Ascending aorta (tissue), 2 donors: ENCODE measurements around the gene CYB5D1. TPM values are rescaled to one million over a fixed set of nuclear protein-coding genes. Genes with fewer than 3 reads are reported as not detected.

Experiments used
- DNase-seq, 2 donors: peaks; one replicate each; pipeline ENCODE4 v3.0.0-alpha.2; 2019; ENCODE audit warnings: low spot score in 2 of 2
- H3K27ac ChIP-seq, 2 donors: fragments of 200-600 bp; sonication (generic); one replicate each; pipeline ENCODE4 v1.5.1; 2016 to 2017; ENCODE audit warnings: mild to moderate bottlenecking in 1 of 2
- H3K27me3 ChIP-seq: fragments of 200-600 bp; sonication (generic); one replicate; pipeline ENCODE4 v1.5.1; 2017
- H3K36me3 ChIP-seq, 2 donors: fragments of 200-600 bp; sonication (generic); one replicate each; pipeline ENCODE4 v1.5.1; 2016
- H3K4me1 ChIP-seq, 2 donors: fragments of 200-600 bp; sonication (generic); one replicate each; pipeline ENCODE4 v1.5.1; 2016 to 2017; ENCODE audit warnings: mild to moderate bottlenecking in 1 of 2
- H3K4me3 ChIP-seq, 2 donors: fragments of 200-600 bp; sonication (generic); one replicate each; pipeline ENCODE4 v1.5.1; 2016 to 2017; ENCODE audit warnings: mild to moderate bottlenecking in 1 of 2
- H3K9me3 ChIP-seq, 2 donors: fragments of 200-600 bp; sonication (generic); one replicate each; pipeline ENCODE4 v1.5.1; 2016
- CTCF ChIP-seq, 3 experiments: fragments of 200-600 bp in 2 of 3; fragments of 450-650 bp in 1 of 3; sonication (generic) in 2 of 3; IDR thresholded peaks; one replicate each; pipeline ENCODE4 v1.5.1; 2016 to 2019; ENCODE audit warnings: antibody characterized with exemption in 3 of 3, mild to moderate bottlenecking in 1 of 3, moderate library complexity in 1 of 3
- intact Hi-C: fragments of 100-400 bp; cut with DNase I; formaldehyde crosslinking; loops from one replicate; pipeline ENCODE4 v1.15.1; 2023
- total RNA-seq: library from RNA; depleted of rRNA; stranded (reverse); fragments of >200 nt; gene quantifications from one replicate; pipeline ENCODE4 v1.1.0, GENCODE V29; 2016

CYB5D1 gene
- total RNA-seq, 1 donor from 2014 or later = 0.21 TPM

GRCh38 chr17:7882068-7882467 lies 24.3 kb downstream of the CYB5D1 start:
- no peaks in the 10 kb centered on the region for H3K9me3 ChIP-seq
- H3K27me3 ChIP-seq = no peaks in the 10 kb centered on the region
- H3K36me3 ChIP-seq = peaks cover 0 to 6% of the 10 kb centered on the region in 2 donors
- no peak for TF ChIP-seq CTCF (IDR thresholded peaks at IDR 0.05)
- DNase-seq = no peak
- H3K4me3 ChIP-seq = no peak overlapping the region
- H3K27ac ChIP-seq = no peak overlapping the region
- H3K4me1 ChIP-seq = peaks cover 0 to 4% of the 10 kb centered on the region in 2 donors
- intact Hi-C loops = no loop called here

GRCh38 chr17:7882629-7883028 lies 24.8 kb downstream of the CYB5D1 start:
- intact Hi-C loops = no loop called here
- Histone ChIP-seq H3K27ac (peak overlapping the region; percentile 12 to 42), H3K36me3 (peaks cover 0 to 6% of the 10 kb centered on the region in 2 donors), H3K27me3 (no peaks in the 10 kb centered on the region), H3K4me3 (no peak overlapping the region), H3K4me1 (peaks cover 0 to 4% of the 10 kb centered on the region in 2 donors), H3K9me3 (no peaks in the 10 kb centered on the region)
- no peak for TF ChIP-seq CTCF (IDR thresholded peaks at IDR 0.05)
- no peak for DNase-seq

GRCh38 chr17:7883781-7884386 lies 26.1 kb downstream of the CYB5D1 start:
- Histone ChIP-seq H3K36me3 (peaks cover 0 to 6% of the 10 kb centered on the region in 2 donors), H3K4me3 (peak overlapping the region; percentile 25 to 95), H3K27ac (peak overlapping the region; percentile 61 to 90), H3K27me3 (no peaks in the 10 kb centered on the region), H3K9me3 (no peaks in the 10 kb centered on the region), H3K4me1 (peaks cover 11 to 17% of the 10 kb centered on the region in 2 donors)
- TF ChIP-seq CTCF (IDR thresholded peaks at IDR 0.05) = no peak
- intact Hi-C loops = no loop called here
- no peak for DNase-seq

- Histone ChIP-seq H3K4me3 (peak overlapping the region; percentile 77 to 95), H3K36me3 (peaks cover 0 to 6% of the 10 kb centered on the region in 2 donors), H3K9me3 (no peaks in the 10 kb centered on the region), H3K27ac (peak overlapping the region; percentile 90 to 91), H3K27me3 (no peaks in the 10 kb centered on the region), H3K4me1 (peaks cover 18 to 25% of the 10 kb centered on the region in 2 donors)
- no peak for TF ChIP-seq CTCF (IDR thresholded peaks at IDR 0.05)
- intact Hi-C loops = no loop called here
- DNase-seq = no peak
Measured at GRCh38 chr17:7884581-7885366, 27.0 kb downstream of the CYB5D1 start.

GRCh38 chr17:7885367-7886226 lies 27.8 kb downstream of the CYB5D1 start:
- no peaks in the 10 kb centered on the region for H3K27me3 ChIP-seq
- intact Hi-C loops = loop anchor here (2.0 kb wide), 1 partner anchor 51 kb away; the partner anchor contains the start of gene KDM6B
- TF ChIP-seq CTCF (IDR thresholded peaks at IDR 0.05) = no peak

More at GRCh38 chr17:7885367-7886226, 27.8 kb downstream of the CYB5D1 start:
- Histone ChIP-seq H3K36me3 (peaks cover 0 to 5% of the 10 kb centered on the region in 2 donors), H3K4me3 (peak overlapping the region; percentile 77 to 95), H3K27ac (peak overlapping the region; percentile 90 to 91), H3K4me1 (peaks cover 19 to 28% of the 10 kb centered on the region in 2 donors), H3K9me3 (no peaks in the 10 kb centered on the region)
- peak in 1 of 2 donors; percentile 72 for DNase-seq
